HuH-7.5 (cell line): ENCODE measurements around the gene VASP.
A peak's percentile ranks its signal among the peaks of the same experiment; 100 is the strongest.

Experiments
- DNase-seq: peaks from one replicate; pipeline ENCODE4 v3.0.0; 2011; ENCODE audit warnings: low spot score

Gene VASP

DNA sequence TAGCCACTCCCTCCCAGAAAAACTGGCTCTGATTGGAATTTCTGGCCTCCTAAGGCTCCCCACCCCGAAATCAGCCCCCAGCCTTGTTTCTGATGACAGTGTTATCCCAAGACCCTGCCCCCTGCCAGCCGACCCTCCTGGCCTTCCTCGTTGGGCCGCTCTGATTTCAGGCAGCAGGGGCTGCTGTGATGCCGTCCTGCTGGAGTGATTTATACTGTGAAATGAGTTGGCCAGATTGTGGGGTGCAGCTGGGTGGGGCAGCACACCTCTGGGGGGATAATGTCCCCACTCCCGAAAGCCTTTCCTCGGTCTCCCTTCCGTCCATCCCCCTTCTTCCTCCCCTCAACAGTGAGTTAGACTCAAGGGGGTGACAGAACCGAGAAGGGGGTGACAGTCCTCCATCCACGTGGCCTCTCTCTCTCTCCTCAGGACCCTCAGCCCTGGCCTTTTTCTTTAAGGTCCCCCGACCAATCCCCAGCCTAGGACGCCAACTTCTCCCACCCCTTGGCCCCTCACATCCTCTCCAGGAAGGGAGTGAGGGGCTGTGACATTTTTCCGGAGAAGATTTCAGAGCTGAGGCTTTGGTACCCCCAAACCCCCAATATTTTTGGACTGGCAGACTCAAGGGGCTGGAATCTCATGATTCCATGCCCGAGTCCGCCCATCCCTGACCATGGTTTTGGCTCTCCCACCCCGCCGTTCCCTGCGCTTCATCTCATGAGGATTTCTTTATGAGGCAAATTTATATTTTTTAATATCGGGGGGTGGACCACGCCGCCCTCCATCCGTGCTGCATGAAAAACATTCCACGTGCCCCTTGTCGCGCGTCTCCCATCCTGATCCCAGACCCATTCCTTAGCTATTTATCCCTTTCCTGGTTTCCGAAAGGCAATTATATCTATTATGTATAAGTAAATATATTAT, 33.3 kb upstream of the VASP start:
- DNase-seq, result no peak

- no peak for DNase-seq
Measured at GRCh38 chr19:45474606-45475521, 32.4 kb upstream of the VASP start.

GRCh38 chr19:45475537-45476291, 31.6 kb upstream of the VASP start:
- no peak for DNase-seq

GRCh38 chr19:45476304-45476703, 31.0 kb upstream of the VASP start:
- DNase-seq, result no peak

DNA sequence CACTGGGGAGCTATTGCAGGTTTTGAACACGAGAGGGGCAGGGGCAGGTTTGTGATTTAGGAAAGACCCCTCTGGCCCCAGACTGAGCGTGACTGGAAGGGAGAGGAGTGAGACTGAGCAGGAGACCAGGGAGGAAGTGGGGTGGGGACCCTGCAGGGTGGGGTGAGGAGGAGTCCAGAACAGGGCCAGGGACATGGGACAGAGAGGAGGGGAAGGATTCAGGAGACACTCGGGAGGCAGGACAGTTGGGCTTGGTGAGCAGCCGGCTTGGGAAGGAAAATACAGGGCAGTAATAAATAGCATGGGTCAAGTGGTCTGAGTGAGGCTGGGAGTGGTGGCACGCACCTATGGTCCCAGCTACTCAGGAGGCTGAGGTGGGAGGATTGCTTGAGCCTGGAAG, 30.1 kb upstream of the VASP start:
- no peak for DNase-seq

- DNase-seq, result no peak
Measured at GRCh38 chr19:45477713-45478453, 29.4 kb upstream of the VASP start.

- peak; percentile 74 for DNase-seq
Measured at GRCh38 chr19:45478454-45479238, 28.6 kb upstream of the VASP start.

DNA sequence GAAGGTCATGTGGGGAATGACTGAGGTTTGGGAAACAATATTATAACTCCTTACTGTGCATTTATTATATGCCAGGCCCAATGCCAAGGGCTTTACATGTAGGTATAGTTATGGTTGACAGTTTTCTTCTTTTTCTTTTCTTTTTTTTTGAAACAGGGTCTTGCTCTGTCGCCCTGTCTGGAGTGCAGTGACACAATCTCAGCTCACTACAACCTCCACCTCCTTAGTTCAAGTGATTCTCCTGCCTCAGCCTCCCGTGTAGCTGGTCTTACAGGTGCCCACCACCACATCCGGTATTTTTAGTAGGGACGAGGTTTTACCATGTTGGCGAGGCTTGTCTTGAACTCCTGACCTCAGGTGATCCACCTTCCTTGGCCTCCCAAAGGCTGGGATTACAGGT, 24.2 kb upstream of the VASP start:
- no peak for DNase-seq

- DNase-seq, result no peak
Measured at GRCh38 chr19:45484273-45484945, 22.9 kb upstream of the VASP start.

DNA sequence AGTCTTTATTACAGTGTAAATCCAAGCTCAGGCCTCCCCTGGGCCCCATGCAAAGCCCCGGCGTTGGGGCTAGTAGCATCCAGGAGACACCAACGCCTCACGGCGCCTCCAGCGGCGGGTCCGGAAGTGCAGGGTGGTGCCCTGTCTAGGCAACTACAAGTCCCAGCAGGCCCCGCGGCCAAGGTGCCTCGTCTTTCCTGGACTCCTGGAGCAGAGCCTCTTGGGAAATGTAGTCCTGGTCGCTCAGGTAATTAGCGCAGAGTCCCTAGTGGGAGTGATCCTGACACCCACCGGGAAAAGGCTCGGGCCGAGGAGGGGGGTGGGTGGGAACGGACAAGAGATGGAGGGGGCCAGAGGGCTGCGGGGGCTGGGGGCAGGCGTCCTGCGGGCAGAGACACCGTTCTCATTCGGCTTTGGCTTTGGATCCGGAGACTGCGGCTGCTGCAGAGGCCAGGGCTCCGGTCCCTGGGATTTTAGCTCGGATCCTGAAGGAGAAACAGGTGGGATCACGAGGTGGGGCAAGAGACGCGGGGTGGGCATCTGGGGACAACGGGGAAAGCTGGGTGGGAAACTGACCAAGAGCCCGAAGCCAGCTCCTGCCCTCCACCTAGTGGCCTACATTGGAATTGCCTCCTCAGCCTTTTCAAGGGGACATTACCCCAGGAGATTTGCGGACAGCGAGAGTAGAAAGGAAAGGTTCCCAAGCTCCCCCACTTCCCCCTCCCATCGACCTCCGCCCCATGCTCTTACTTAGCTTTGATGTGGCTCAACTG, 21.8 kb upstream of the VASP start:
- peak; percentile 79 for DNase-seq

DNA sequence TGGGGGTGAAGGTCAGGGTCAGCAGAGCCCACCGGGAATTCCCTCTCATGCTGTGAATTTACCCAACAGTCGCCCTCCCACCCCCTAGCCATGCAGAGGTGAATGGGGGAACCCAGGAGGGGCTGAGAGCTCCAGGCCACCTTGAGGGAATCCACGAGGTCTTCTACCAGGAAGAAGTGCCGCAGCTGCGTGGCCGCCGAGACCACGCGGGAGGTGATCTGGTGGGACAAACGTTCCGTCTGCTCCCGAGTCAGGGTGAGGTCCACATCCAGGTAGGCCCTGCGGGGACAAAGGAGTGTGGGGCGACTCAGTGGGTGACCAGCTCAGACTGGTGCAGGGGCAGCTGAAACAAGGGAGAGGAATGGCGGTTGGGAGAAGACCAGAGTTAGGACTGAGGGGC, 18.6 kb upstream of the VASP start:
- DNase-seq, result no peak

GRCh38 chr19:45489216-45489855, 17.9 kb upstream of the VASP start:
- no peak for DNase-seq

GRCh38 chr19:45492137-45492626, 15.1 kb upstream of the VASP start:
- no peak for DNase-seq

DNA sequence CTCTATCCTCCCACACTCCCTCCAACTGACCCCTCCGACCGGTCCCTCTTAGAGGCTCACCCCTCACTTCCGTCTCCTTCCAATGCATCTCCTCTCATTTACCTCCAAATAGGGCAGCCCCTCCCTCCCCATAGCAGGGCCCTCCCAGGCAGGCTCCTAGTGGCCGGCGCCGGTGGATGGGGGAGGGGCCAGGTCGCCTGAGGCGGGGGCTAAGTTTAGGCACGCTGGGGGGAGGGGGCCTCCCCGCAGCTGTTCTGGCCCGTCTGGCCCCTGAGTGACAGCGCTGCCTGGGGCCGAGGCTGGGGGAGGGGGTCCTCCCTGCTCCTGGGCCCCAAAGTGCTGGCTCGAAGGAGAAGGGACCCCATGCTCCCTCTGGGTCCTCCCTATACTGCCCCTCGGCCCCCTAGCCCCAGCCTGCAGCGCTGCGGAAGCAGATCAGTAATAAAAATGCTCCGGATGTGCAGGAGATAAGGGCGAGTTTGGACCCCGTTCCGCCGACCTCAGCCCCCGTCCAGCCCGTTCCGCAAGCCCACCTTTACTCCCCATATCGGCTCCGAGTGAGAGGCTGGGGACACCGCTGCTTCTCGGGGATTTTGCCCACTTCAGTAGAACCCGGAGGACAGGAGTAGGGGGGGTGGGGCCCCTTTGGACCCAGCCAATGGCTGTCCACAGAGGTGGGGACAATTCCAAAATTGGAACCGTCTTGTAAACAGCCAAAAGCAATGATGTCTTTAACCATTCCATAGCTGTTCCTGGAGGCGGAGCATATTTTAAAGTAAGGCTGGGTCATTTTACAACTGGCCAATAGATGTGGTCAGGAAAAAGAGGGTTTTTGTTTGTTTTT, 14.4 kb upstream of the VASP start:
- DNase-seq, result no peak

DNA sequence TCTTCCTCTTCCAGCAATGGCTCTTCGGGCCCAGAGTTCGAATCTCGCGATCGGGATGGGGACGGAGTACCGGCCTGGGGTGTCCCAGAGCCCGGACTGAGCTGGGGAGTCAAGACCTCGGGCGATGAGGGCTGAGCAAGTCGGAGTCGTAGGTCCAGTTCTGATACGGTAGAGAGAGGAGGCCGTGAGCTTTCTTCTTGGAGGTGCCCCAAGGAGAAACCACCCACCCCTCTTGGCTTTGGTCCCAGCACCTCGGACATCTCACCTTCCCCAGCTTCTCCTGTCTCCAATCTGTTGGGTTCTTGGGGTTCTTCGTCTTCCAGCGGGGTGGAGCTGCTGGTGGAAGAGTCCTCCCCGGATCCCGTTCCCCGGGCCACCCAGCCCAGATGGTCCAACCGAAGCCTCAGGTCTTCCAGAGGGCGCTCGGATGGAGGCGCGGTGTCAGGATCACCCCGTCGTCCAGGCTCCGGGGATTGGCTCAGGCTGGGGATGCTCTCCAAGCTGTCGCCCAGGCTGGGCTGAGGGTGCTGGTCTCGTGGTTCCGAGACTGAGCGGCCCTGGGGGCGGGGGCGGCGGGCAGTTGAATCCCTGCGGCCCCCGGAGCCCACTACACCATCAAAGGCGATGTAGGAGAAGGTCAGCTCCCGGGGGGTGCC, 12.9 kb upstream of the VASP start:
- no peak for DNase-seq

DNA sequence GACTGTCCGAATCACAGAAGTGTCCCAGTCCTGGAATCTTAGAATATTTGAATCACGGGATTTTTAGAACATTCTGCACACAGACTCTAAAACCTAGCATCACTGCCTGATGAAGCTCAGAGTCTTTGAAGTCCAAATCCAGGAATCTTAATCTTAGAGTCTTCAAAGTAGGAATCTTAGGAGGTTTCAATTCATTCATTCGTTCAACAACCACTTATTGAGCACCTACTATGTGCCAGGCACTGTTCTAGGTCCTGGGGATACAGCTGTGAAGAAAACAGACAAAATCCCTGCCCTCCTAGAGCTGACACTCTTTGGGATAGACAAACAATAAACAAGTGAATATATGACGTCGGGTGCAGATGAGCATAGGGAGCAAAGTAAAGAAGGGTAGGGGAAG, 12.1 kb upstream of the VASP start:
- DNase-seq, result no peak

DNA sequence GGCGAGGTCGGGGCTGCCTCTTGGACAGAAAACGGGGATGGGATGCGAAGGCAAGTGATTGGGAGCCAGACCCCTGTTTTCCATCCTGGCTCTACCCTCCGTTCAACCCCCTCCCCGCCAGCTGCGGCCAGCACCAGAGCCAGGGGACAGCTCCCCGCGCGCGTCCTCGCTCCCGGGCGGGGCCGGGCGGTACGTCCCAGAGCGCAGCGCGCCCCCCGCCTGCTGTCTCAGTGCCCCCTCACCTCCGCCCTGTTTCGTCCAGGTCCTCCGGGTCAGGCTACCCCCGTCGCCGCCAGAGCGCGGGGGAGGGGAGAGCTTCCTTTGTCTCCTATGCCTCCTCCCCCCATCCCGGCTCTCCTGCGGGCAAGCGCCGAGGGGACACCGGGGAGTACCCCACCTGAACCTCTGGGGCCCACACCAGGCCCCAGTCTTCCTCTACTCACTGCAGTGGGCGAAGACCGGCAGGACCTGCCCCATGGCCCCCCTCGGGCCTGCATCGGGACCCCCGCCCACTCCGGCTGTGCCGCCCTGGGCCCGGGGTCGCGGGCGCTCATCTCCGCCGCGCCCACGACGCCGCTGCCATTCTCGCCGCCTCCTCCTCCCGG, 10.8 kb upstream of the VASP start:
- peak; percentile 80 for DNase-seq
